T-helper 2 cell treated with Interferon-gamma antibody and Interleukin-4, amounts not matched to agents 100 ng/mL and 5 ng/mL, for 36 hours (primary cell): ENCODE data around the gene KCNV2. TPM values are rescaled to one million over a fixed set of nuclear protein-coding genes. Genes with fewer than 3 reads are reported as not detected.
"Not testable (repeated sequence)": the region's sequence is repeated elsewhere in the genome, so short reads cannot be mapped to it uniquely, and the experiment has no call there.

Experiments used
- intact Hi-C: fragments of 100-400 bp; cut with micrococcal nuclease; formaldehyde crosslinking; loops from one replicate; pipeline ENCODE4 v1.15.1; 2023
- total RNA-seq: library from RNA; stranded (reverse); gene quantifications from 2 replicates; pipeline ENCODE4 v1.2.3, GENCODE V29; 2022

The KCNV2 gene
- total RNA-seq: not detected in 2 replicates

GRCh38 chr9:2717385-2717784 lies at the start of gene KCNV2:
Gene KCNV2 (plus strand): TSS chr9:2717510. CDS start chr9:2717740, 230 bp downstream.
- intact Hi-C loops: no loop called here

- intact Hi-C loops: no loop called here
These were observed 44.1 kb upstream of the KCNV2 start for GRCh38 chr9:2673161-2673560.

- intact Hi-C loops: no loop called here
These were observed 43.0 kb upstream of the KCNV2 start for GRCh38 chr9:2674141-2674824.

- intact Hi-C loops: no loop called here
These were observed 41.5 kb upstream of the KCNV2 start for GRCh38 chr9:2675834-2676233.

- intact Hi-C loops: no loop called here
These were observed 40.8 kb upstream of the KCNV2 start for GRCh38 chr9:2676466-2676865.

GRCh38 chr9:2677915-2678889 lies 39.1 kb upstream of the KCNV2 start:
- intact Hi-C loops: no loop called here

- intact Hi-C loops: no loop called here
These were observed 38.3 kb upstream of the KCNV2 start for GRCh38 chr9:2679011-2679410.

- intact Hi-C loops: no loop called here
These were observed 35.3 kb upstream of the KCNV2 start for GRCh38 chr9:2681981-2682380.

- intact Hi-C loops: no loop called here
These were observed 30.4 kb upstream of the KCNV2 start for GRCh38 chr9:2686911-2687310.

GRCh38 chr9:2688636-2689035 lies 28.7 kb upstream of the KCNV2 start:
- intact Hi-C loops: no loop called here

- intact Hi-C loops: no loop called here
These were observed 26.1 kb upstream of the KCNV2 start for GRCh38 chr9:2691212-2691611.

GRCh38 chr9:2691626-2692025 lies 25.7 kb upstream of the KCNV2 start:
- intact Hi-C loops: no loop called here

GRCh38 chr9:2693056-2693455 lies 24.3 kb upstream of the KCNV2 start:
- intact Hi-C loops: no loop called here

GRCh38 chr9:2697492-2697891 lies 19.8 kb upstream of the KCNV2 start:
- intact Hi-C loops: no loop called here

GRCh38 chr9:2700398-2700797 lies 16.9 kb upstream of the KCNV2 start:
- intact Hi-C loops: no loop called here

- intact Hi-C loops: no loop called here
These were observed 16.3 kb upstream of the KCNV2 start for GRCh38 chr9:2700909-2701550.

GRCh38 chr9:2704504-2704903 lies 12.8 kb upstream of the KCNV2 start:
- intact Hi-C loops: no loop called here

GRCh38 chr9:2707256-2707655 lies 10.1 kb upstream of the KCNV2 start:
- intact Hi-C loops: not testable (repeated sequence)

GRCh38 chr9:2709645-2710101 lies 7.6 kb upstream of the KCNV2 start:
- intact Hi-C loops: no loop called here

- intact Hi-C loops: no loop called here
These were observed 5.6 kb upstream of the KCNV2 start for GRCh38 chr9:2711716-2712115.

GRCh38 chr9:2718001-2718697 lies 839 bp downstream of the KCNV2 start:
- intact Hi-C loops: no loop called here
